Stimulated activated CD4-positive, alpha-beta T cell treated with anti-CD3 and anti-CD28 coated beads, TNF-alpha, amount 100 ng/mL, for 48 hours (primary cell): ENCODE data around the gene RIOK1.

ENCODE experiments used
- DNase-seq, 3 donors: peaks; one replicate each; pipeline ENCODE4 v3.0.0-alpha.2; 2020; ENCODE audit warnings: low read depth in 3 of 3

The RIOK1 gene

GRCh38 chr6:7409740-7410139 lies 20.1 kb downstream of the RIOK1 start:
- DNase-seq = no peak

DNA sequence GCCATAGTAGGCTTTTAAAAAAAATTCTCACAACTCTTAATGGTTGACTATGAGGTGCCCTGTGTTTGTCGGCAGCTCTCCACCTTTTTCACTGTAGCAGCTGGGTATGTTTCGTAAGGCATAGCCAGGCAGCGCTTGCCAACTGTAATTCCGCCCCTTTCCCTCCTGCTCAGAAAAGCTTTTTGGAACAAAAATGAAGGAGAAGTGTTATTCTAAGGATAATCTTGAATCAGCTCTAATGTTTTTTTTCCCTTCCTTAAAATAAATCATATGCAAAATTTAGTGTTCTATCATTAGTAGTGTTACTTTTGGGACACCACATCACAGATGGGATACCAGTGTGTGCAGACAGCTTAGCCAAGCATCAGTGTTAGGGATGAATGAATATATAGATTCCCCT lies 21.2 kb downstream of the RIOK1 start:
- no peak for DNase-seq

DNA sequence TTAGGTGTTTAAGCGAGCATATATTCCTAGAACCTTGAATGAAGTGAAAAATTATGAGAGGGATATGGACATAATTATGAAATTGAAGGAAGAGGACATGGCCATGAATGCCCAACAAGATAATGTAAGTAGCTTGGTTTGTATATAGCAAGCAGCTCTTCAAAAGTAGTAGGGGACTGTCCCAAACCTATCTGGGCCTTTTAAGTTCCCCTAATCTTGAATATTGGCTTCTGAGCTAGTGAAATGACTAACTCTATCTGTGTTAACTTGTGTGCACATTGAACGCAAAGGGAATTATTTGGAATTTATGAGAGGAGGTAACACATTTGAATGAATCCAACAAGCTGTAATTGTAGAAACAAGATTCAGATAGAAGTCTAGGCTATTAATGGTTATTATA lies 21.7 kb downstream of the RIOK1 start:
- no peak for DNase-seq

GRCh38 chr6:7413151-7413823 lies 23.7 kb downstream of the RIOK1 start:
- no peak for DNase-seq

DNA sequence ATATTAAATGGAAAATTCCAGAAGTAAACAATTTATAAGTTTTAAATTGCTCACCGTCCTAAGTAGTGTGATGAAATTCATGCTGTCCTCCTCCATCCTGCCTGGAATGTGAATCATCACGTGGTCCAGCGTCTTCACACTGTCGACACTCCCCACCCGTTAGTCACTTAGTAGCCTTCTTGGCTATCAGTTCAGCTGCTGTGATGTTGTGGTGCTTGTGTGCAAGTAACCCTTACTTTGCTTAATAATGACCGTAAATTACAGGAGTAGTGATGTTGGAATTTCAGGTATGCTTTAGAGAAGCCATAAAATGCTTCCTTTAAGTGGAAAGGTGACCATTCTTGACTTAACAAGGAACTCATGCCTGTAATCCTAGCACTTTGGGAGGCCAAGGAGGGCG lies 25.2 kb downstream of the RIOK1 start:
- no peak for DNase-seq

DNA sequence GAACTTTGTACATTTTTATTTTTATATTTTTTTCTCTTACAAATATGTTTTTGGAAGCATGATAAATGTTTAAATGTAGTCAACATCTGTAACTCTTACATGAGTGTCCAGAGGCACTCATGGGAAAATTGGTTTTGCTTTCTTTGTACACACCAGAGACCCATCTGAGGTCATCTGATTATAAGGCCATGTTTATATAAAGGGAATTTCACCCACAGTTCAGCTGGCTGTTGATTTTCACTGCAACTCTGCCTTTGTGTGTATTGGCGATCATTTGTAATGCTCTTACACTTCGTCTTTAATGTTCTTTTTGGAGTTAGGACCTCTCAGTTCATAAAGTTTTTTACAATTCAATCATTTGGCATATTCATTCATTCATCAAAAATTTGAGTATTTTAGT lies 28.1 kb downstream of the RIOK1 start:
- no peak for DNase-seq

- DNase-seq = no peak
Measured at GRCh38 chr6:7418238-7418905, 28.8 kb downstream of the RIOK1 start.

DNA sequence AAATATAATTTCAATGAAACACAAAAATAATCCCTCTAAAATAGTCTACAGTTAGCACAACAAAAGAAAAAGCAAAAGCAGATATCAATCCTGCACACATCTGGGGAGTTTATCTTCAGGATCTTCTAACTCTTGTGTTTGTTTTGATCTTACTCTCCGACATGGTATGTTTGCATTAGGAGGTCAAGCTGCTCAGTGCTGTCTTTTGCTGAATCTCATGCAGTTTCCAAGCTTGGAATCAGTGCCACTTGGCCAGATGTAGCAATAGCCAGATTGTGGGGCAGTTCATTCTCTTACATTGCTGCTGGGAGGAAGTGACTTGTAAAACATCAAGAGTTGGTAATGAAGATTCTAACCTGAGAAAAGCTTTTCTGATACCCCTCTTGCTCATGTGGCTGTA lies 29.5 kb downstream of the RIOK1 start:
- no peak for DNase-seq

DNA sequence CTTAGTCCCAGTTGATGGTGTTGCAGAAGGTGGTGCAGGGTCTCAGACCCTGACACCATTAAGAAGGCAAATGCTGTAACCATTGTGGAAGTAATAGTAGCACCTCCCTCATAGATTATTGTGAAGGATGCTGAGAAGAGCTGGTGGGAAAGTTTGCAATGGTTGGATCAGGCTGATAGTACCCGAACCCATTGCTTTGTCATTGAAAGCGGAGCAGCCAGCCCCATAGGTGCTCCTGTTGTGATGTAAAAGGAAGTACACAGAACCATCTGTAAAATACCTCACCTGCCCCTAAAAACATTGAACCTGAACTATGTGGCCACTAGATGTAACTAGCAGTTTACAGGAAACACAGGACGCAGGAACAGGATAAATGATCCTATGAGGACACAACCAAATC lies 31.5 kb downstream of the RIOK1 start:
- no peak for DNase-seq

GRCh38 chr6:7424058-7424457 lies 34.5 kb downstream of the RIOK1 start:
- no peak for DNase-seq

DNA sequence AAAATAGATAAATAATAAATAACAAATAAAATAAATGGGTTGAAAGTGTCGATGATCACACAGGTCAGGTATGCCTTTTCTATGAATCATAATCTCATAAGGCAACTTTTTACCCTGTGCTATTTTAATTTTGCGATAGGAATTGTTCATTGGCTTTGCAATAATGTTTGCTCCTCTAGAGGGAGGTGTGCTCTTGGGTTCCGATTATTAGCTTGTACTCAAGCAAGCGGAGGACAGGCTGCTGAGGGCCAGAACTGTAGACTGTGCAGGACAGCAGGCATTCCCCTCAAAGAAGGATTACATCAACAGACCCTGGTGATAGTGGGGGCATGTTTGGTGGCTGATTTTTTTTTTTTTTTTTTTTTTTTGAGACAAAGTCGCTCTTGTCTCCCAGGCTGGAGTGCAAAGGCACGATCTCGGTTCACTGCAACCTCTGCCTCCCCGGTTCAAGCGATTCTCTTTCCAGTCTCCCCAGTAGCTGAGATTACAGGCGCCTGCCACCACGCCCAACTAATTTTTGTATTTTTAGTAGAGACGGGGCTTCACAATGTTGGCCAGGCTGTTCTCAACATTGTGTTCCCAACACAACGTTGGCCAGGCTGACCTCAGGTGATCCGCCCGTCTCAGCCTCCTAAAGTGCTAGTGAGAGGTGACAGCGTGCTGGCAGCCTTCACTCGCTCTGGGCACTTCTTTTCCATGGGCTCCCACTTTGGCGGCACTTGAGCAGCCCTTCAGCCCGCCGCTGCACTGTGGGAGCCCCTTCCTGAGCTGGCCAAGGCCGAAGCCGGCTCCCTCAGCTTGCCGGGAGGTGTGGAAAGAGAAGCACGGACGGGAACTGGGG lies 35.6 kb downstream of the RIOK1 start:
- no peak for DNase-seq

GRCh38 chr6:7425808-7426190 lies 36.2 kb downstream of the RIOK1 start:
- no peak for DNase-seq

DNA sequence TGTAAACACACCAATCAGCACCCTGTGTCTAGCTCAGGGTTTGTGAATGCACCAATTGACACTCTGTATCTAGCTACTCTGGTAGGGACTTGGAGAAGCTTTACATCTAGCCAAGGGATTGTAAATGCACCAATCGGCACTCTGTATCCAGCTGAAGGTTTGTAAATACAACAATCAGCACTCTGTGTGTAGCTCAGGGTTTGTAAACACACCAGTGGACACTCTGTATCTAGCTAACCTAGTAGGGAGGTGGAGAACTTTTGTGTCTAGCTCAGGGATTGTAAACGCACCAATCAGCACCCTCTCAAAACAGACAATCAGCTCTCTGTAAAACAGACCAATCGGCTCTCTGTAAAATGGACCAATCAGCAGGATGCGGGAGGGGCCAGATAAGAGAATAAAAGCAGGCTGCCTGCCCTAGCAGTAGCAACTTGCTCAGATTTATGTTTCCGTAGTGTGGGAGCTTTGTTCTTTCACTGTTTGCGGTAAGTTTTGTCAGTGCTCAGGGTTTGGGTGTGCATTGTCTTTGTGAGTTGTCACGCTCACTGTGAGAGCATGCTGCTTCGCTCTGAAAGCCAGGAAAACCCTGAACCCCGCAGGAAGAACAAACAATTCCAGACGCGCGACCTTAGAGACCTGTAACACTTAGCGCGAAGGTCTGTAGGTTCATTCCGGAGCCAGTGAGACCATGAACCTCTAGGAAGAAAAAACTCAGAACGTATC lies 37.0 kb downstream of the RIOK1 start:
- no peak for DNase-seq

- DNase-seq = no peak
Measured at GRCh38 chr6:7431313-7431673, 41.7 kb downstream of the RIOK1 start.

GRCh38 chr6:7431674-7432390 lies 42.2 kb downstream of the RIOK1 start:
- DNase-seq = no peak

- no peak for DNase-seq
Measured at GRCh38 chr6:7432391-7433120, 42.9 kb downstream of the RIOK1 start.

DNA sequence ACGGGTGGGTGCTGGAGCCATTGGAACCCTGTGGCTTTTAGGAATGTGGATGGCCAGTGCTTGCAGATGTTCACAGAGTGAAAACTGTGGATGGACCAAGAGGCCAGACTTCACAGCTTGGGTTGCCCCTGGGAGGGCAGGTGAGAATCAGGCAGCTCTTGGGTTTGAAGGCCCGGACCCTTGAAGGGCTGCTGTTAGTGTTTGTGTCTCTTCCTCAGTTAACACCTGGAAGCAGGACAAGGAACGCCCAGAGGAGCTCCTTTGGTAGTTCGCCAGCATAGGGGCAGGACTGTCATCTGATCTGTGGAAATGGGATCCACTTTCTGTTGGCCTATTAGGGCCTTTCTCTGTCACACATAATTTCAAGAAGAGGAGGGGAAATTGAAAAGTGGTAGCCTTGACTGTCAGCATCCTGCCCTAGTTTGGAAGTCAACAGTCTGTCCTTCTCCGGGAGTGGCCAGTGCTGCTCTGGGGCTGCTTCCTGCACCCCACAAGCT lies 43.6 kb downstream of the RIOK1 start:
- DNase-seq = no peak

GRCh38 chr6:7434672-7435071 lies 45.1 kb downstream of the RIOK1 start:
- no peak for DNase-seq

GRCh38 chr6:7438011-7438410 lies 48.4 kb downstream of the RIOK1 start:
- no peak for DNase-seq

DNA sequence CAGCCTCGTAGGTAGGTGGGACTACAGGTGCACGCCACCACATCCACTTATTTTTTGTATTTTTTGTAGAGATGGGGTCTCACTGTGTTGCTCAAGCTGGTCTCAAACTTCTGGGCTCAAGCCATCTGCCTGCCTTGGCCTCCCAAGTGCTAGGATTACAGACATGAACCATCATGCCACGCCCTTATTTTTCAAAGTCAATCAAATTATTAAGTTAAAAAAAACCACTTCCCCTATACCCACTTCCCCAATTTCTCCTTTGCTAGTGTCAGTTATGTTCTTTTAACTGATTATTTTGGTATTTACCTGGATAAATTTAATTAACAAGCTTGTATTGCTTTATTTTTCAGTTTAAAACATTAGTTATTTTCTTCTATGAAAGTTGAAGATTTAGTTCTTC lies 49.6 kb downstream of the RIOK1 start:
- no peak for DNase-seq

- no peak for DNase-seq
Measured at GRCh38 chr6:7440476-7440875, 50.9 kb downstream of the RIOK1 start.
